Activated T-cell treated with anti-CD3 and anti-CD28 coated beads, Interleukin-2, amount 50 U/mL, for 1 hour (primary cell): ENCODE measurements around the gene WDR81.
A peak's percentile ranks its signal among the peaks of the same experiment; 100 is the strongest.
"Not testable (repeated sequence)": the region's sequence is repeated elsewhere in the genome, so short reads cannot be mapped to it uniquely, and the experiment has no call there.

Experiments used
- DNase-seq: peaks from one replicate; pipeline ENCODE4 v3.0.0-alpha.2; 2020

Gene WDR81

GRCh38 chr17:1755827-1756262 is 31.3 kb downstream of the WDR81 start:
- no peak for DNase-seq

- no peak for DNase-seq
Observed at GRCh38 chr17:1758807-1759206, 34.3 kb downstream of the WDR81 start.

GRCh38 chr17:1759529-1759928 is 35.0 kb downstream of the WDR81 start:
- no peak for DNase-seq

- no peak for DNase-seq
Observed at GRCh38 chr17:1762233-1762900, 37.9 kb downstream of the WDR81 start.

GRCh38 chr17:1762901-1763898 is 38.7 kb downstream of the WDR81 start:
- DNase-seq = peak; percentile 39

- DNase-seq = peak; percentile 67
Observed at GRCh38 chr17:1764284-1764683, 39.8 kb downstream of the WDR81 start.

GRCh38 chr17:1764705-1765104 is 40.2 kb downstream of the WDR81 start:
- DNase-seq = not testable (repeated sequence)

GRCh38 chr17:1765576-1765975 is 41.1 kb downstream of the WDR81 start:
- DNase-seq = no peak

GRCh38 chr17:1766382-1767135 is 42.1 kb downstream of the WDR81 start:
- no peak for DNase-seq

GRCh38 chr17:1767358-1767757 is 42.9 kb downstream of the WDR81 start:
- DNase-seq = no peak

- peak; percentile 35 for DNase-seq
Observed at GRCh38 chr17:1769822-1770477, 45.4 kb downstream of the WDR81 start.

GRCh38 chr17:1773000-1773695 is 48.6 kb downstream of the WDR81 start:
- DNase-seq = not testable (repeated sequence)

- DNase-seq = no peak
Observed at GRCh38 chr17:1773696-1774181, 49.2 kb downstream of the WDR81 start.

GRCh38 chr17:1774390-1775176 is 50.1 kb downstream of the WDR81 start:
- DNase-seq = no peak

GRCh38 chr17:1776328-1776727 is 51.8 kb downstream of the WDR81 start:
- DNase-seq = no peak

- no peak for DNase-seq
Observed at GRCh38 chr17:1776857-1777256, 52.4 kb downstream of the WDR81 start.

- no peak for DNase-seq
Observed at GRCh38 chr17:1779571-1780131, 55.1 kb downstream of the WDR81 start.

GRCh38 chr17:1782171-1782567 is 57.7 kb downstream of the WDR81 start:
- no peak for DNase-seq

- DNase-seq = no peak
Observed at GRCh38 chr17:1783271-1783670, 58.8 kb downstream of the WDR81 start.

- DNase-seq = no peak
Observed at GRCh38 chr17:1783834-1784611, 59.5 kb downstream of the WDR81 start.
